Endothelial cell (in vitro differentiated cells): ENCODE results near the gene CLBA1. TPM values are rescaled to one million over a fixed set of nuclear protein-coding genes. Genes with fewer than 3 reads are reported as not detected.

Source experiments
- DNase-seq: peaks from one replicate; pipeline ENCODE4 v3.0.0; 2021; ENCODE audit warnings: low spot score
- H3K27ac Mint-ChIP-seq: one replicate; pipeline ENCODE4 v1.8.0; 2021; ENCODE audit warnings: mixed read lengths, inconsistent platforms; ENCODE audit not compliant: unreplicated experiment
- H3K27me3 Mint-ChIP-seq: one replicate; pipeline ENCODE4 v1.8.0; 2021; ENCODE audit warnings: mild to moderate bottlenecking, moderate library complexity, mixed read lengths, inconsistent platforms; ENCODE audit not compliant: unreplicated experiment
- H3K36me3 Mint-ChIP-seq: one replicate; pipeline ENCODE4 v1.8.0; 2021; ENCODE audit warnings: mild to moderate bottlenecking, low read depth, mixed read lengths, inconsistent platforms; ENCODE audit not compliant: unreplicated experiment
- H3K4me1 Mint-ChIP-seq: one replicate; pipeline ENCODE4 v1.8.0; 2021; ENCODE audit warnings: mild to moderate bottlenecking, mixed read lengths, inconsistent platforms; ENCODE audit not compliant: unreplicated experiment
- H3K4me3 Mint-ChIP-seq: one replicate; pipeline ENCODE4 v1.8.0; 2021; ENCODE audit warnings: mild to moderate bottlenecking, mixed read lengths, inconsistent platforms; ENCODE audit not compliant: unreplicated experiment
- H3K9me3 Mint-ChIP-seq: one replicate; pipeline ENCODE4 v1.8.0; 2021; ENCODE audit warnings: mixed read lengths, inconsistent platforms; ENCODE audit not compliant: unreplicated experiment
- CTCF ChIP-seq: fragments of 200-600 bp; sonication (generic); IDR thresholded peaks from one replicate; pipeline ENCODE4 v1.5.0; 2021; ENCODE audit warnings: antibody characterized with exemption; ENCODE audit not compliant: unreplicated experiment
- long read RNA-seq: library from polyadenylated mRNA; unstranded; transcript quantifications from one replicate; pipeline ENCODE4 v2.0.0, GENCODE V29; 2020; ENCODE audit not compliant: unreplicated experiment
- total RNA-seq: library from RNA; stranded (reverse); fragmentation: NEBNext Ultra II Directional; extraction: Animal tissue kit (Norgen Biotek cat#: 25700); gene quantifications from one replicate; pipeline ENCODE4 v1.2.1, GENCODE V29; 2021; ENCODE audit not compliant: unreplicated experiment

The CLBA1 gene
- 13.5 TPM for total RNA-seq
- long read RNA-seq, transcript CLBA1-202 (5 exons, 2,370 nt) = major isoform, 10 of 13 reads
- long read RNA-seq, partial matches to known transcripts = 0 of 13 reads
- long read RNA-seq, other reads (novel, unspliced or antisense) = 3 of 13 reads

- H3K4me3 Mint-ChIP-seq = peak within 1 kb of the TSS; percentile 85
- H3K27me3 Mint-ChIP-seq = peaks cover 25% of the 10 kb centered on the region
- peaks cover 8% of the 10 kb centered on the region for H3K9me3 Mint-ChIP-seq
- H3K36me3 Mint-ChIP-seq = peaks cover 12% of the 10 kb centered on the region
- peaks cover 31% of the 10 kb centered on the region for H3K4me1 Mint-ChIP-seq
- peak; percentile 38 for DNase-seq
- H3K27ac Mint-ChIP-seq = peak within 1 kb of the TSS; percentile 91
- TF ChIP-seq CTCF = no peak
Measured at GRCh38 chr14:104985675-104986486, at the start of gene CLBA1. TSS of gene CLBA1 (plus strand) at chr14:104985788. CDS start at chr14:104986432, 644 bp downstream.

GRCh38 chr14:104935955-104936354, 49.6 kb upstream of the CLBA1 start:
- TF ChIP-seq CTCF = no peak
- H3K4me3 Mint-ChIP-seq = no peak overlapping the region
- H3K27ac Mint-ChIP-seq = no peak overlapping the region
- H3K9me3 Mint-ChIP-seq = no peaks in the 10 kb centered on the region
- H3K4me1 Mint-ChIP-seq = peaks cover 10% of the 10 kb centered on the region
- peaks cover 14% of the 10 kb centered on the region for H3K36me3 Mint-ChIP-seq
- peaks cover 21% of the 10 kb centered on the region for H3K27me3 Mint-ChIP-seq
- no peak for DNase-seq

GRCh38 chr14:104936361-104937155, 49.0 kb upstream of the CLBA1 start:
- Mint-ChIP-seq H3K9me3 (no peaks in the 10 kb centered on the region), H3K4me3 (no peak overlapping the region), H3K27ac (no peak overlapping the region), H3K36me3 (peaks cover 16% of the 10 kb centered on the region), H3K4me1 (peaks cover 10% of the 10 kb centered on the region), H3K27me3 (peaks cover 21% of the 10 kb centered on the region)
- no peak for DNase-seq
- TF ChIP-seq CTCF = no peak

GRCh38 chr14:104937161-104937560, 48.4 kb upstream of the CLBA1 start:
- Mint-ChIP-seq H3K27ac (no peak overlapping the region), H3K27me3 (peaks cover 20% of the 10 kb centered on the region), H3K36me3 (peaks cover 16% of the 10 kb centered on the region), H3K4me3 (no peak overlapping the region), H3K4me1 (peaks cover 10% of the 10 kb centered on the region), H3K9me3 (no peaks in the 10 kb centered on the region)
- DNase-seq = no peak
- no peak for TF ChIP-seq CTCF
